Measurements from ENCODE around the gene ELMO1. TPM values are rescaled to one million over a fixed set of nuclear protein-coding genes. Genes with fewer than 3 reads are reported as not detected.

Gene ELMO1
- polyA plus RNA-seq, 2 of the 4 experiments (the other 2 are of a cell fraction): 2.3 to 6.1 TPM

DNA sequence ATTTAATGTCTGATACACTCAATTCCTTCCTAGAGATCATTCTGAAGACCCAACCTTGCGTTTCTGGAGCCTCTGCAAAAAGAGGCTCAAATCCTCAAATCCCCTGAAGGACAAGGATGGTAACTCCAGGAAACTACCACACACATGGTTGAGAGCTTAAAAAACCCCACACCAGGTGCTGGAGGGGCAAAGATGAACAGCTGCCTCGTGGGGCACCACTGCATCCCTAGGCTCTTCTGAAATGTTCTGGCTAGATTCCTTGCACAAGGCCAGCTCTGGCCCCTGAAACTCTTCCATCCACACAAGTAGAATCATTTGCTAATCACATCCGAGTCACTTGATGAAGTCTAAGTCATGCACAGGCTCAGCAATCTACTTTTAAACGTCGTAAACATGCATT lies 286.6 kb downstream of the ELMO1 start:
- H3K4me2 ChIP-seq: no peak overlapping the region
- 18% methylated on average over 5 of the region's 5 CpGs for WGBS (ENCODE audit: missing lambda C conversion rate)
- H3K9me3 ChIP-seq: no peaks in the 10 kb centered on the region
- ChIA-PET POLR2A (no interaction called here), CTCF (interaction anchor here (1.5 kb wide), 1 partner anchor 20 kb away, joined by 4 read pairs; no protein-coding TSS in a partner anchor)
- no peak for TF ChIP-seq NPAS2 (CRISPR knock-in tag; IDR thresholded peaks at IDR 0.05; ENCODE audit: borderline replicate concordance)
- TF ChIP-seq MYC (IDR thresholded peaks at IDR 0.05; ENCODE audit: borderline replicate concordance, low read length): no peak
- TF ChIP-seq RCOR1 (IDR thresholded peaks at IDR 0.05; ENCODE audit: low read depth, low read length): no peak
- TF ChIP-seq, protein P1, sequence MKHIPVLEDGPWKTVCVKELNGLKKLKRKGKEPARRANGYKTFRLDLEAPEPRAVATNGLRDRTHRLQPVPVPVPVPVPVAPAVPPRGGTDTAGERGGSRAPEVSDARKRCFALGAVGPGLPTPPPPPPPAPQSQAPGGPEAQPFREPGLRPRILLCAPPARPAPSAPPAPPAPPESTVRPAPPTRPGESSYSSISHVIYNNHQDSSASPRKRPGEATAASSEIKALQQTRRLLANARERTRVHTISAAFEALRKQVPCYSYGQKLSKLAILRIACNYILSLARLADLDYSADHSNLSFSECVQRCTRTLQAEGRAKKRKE (CRISPR knock-in tag; IDR thresholded peaks at IDR 0.05; ENCODE audit: low read depth): no peak
- no peak for TF ChIP-seq FOSB (CRISPR knock-in tag; IDR thresholded peaks at IDR 0.05)
- TF ChIP-seq SMC3 (IDR thresholded peaks at IDR 0.05): no peak
- TF ChIP-seq, protein P2, sequence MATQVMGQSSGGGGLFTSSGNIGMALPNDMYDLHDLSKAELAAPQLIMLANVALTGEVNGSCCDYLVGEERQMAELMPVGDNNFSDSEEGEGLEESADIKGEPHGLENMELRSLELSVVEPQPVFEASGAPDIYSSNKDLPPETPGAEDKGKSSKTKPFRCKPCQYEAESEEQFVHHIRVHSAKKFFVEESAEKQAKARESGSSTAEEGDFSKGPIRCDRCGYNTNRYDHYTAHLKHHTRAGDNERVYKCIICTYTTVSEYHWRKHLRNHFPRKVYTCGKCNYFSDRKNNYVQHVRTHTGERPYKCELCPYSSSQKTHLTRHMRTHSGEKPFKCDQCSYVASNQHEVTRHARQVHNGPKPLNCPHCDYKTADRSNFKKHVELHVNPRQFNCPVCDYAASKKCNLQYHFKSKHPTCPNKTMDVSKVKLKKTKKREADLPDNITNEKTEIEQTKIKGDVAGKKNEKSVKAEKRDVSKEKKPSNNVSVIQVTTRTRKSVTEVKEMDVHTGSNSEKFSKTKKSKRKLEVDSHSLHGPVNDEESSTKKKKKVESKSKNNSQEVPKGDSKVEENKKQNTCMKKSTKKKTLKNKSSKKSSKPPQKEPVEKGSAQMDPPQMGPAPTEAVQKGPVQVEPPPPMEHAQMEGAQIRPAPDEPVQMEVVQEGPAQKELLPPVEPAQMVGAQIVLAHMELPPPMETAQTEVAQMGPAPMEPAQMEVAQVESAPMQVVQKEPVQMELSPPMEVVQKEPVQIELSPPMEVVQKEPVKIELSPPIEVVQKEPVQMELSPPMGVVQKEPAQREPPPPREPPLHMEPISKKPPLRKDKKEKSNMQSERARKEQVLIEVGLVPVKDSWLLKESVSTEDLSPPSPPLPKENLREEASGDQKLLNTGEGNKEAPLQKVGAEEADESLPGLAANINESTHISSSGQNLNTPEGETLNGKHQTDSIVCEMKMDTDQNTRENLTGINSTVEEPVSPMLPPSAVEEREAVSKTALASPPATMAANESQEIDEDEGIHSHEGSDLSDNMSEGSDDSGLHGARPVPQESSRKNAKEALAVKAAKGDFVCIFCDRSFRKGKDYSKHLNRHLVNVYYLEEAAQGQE (IDR thresholded peaks at IDR 0.05): no peak
- TF ChIP-seq HOXB5 (CRISPR knock-in tag; IDR thresholded peaks at IDR 0.05): no peak
- no peak for TF ChIP-seq JUN (IDR thresholded peaks at IDR 0.05)
- TF ChIP-seq EHMT2 (IDR thresholded peaks at IDR 0.05; ENCODE audit: low read depth): no peak
- no peak for TF ChIP-seq RFX5 (IDR thresholded peaks at IDR 0.05)
- TF ChIP-seq, protein P3, sequence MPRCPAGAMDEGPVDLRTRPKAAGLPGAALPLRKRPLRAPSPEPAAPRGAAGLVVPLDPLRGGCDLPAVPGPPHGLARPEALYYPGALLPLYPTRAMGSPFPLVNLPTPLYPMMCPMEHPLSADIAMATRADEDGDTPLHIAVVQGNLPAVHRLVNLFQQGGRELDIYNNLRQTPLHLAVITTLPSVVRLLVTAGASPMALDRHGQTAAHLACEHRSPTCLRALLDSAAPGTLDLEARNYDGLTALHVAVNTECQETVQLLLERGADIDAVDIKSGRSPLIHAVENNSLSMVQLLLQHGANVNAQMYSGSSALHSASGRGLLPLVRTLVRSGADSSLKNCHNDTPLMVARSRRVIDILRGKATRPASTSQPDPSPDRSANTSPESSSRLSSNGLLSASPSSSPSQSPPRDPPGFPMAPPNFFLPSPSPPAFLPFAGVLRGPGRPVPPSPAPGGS (IDR thresholded peaks at IDR 0.05): no peak
- no peak overlapping the region for H3K4me3 ChIP-seq
- no peak overlapping the region for H3K27ac ChIP-seq
- no peak for DNase-seq (ENCODE audit: low read depth in 1 of 2, low spot score in 1 of 2)
- FAIRE-seq: no peak
- no peak for ATAC-seq
- H3K4me1 ChIP-seq: no peaks in the 10 kb centered on the region

DNA sequence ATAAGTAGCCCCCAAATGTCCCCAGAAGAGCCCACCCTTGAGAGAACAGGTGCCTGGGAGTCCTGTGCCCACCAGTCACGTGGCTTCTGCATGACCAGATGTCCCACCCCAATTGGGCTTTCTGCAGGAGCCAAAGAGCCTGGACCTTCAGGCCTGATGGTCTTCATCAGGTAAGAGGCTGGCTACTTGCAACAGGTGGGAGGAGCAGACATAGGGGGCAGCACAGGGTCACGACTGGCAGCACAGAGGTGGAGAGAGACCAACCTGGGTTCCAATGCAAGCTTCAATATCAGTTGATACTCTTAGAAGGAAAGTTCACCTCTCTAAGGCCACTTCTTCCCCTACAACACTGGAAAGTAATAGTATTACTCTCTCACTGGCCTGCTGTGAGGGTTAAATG lies 288.0 kb downstream of the ELMO1 start:
- WGBS (ENCODE audit: missing lambda C conversion rate): 20% methylated on average over 2 of the region's 2 CpGs
- ATAC-seq: no peak
- TF ChIP-seq ZFP36 (IDR thresholded peaks at IDR 0.05; ENCODE audit: borderline replicate concordance, partially characterized antibody) (no peak), JUNB (IDR thresholded peaks at IDR 0.05) (no peak), BHLHE40 (IDR thresholded peaks at IDR 0.05; ENCODE audit: low read depth, low read length) (no peak), RARB (CRISPR knock-in tag; IDR thresholded peaks at IDR 0.05) (no peak), USF2 (IDR thresholded peaks at IDR 0.05) (no peak), POLR2AphosphoS2 (conservative IDR thresholded peaks at IDR 0.05; ENCODE audit: low read length) (no peak), FOXS1 (CRISPR knock-in tag; IDR thresholded peaks at IDR 0.05) (no peak), SREBF2 (IDR thresholded peaks at IDR 0.05) (no peak), RNF2 (IDR thresholded peaks at IDR 0.05; ENCODE audit: borderline replicate concordance, low read depth) (no peak), HMGXB4 (CRISPR knock-in tag; IDR thresholded peaks at IDR 0.05; ENCODE audit: borderline replicate concordance) (no peak)
- TF ChIP-seq, protein P3 (IDR thresholded peaks at IDR 0.05): no peak
- TF ChIP-seq, protein P4, sequence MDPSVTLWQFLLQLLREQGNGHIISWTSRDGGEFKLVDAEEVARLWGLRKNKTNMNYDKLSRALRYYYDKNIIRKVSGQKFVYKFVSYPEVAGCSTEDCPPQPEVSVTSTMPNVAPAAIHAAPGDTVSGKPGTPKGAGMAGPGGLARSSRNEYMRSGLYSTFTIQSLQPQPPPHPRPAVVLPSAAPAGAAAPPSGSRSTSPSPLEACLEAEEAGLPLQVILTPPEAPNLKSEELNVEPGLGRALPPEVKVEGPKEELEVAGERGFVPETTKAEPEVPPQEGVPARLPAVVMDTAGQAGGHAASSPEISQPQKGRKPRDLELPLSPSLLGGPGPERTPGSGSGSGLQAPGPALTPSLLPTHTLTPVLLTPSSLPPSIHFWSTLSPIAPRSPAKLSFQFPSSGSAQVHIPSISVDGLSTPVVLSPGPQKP (IDR thresholded peaks at IDR 0.05; ENCODE audit: low read depth, low read length): no peak
- no peaks in the 10 kb centered on the region for H3K9me3 ChIP-seq
- no peaks in the 10 kb centered on the region for H3K4me1 ChIP-seq
- no peak for FAIRE-seq
- H3K4me3 ChIP-seq: no peak overlapping the region
- H3K27ac ChIP-seq: no peak overlapping the region
- H3K4me2 ChIP-seq: no peak overlapping the region
- ChIA-PET CTCF (interaction anchor here (1.8 kb wide), 1 partner anchor 22 kb away, joined by 11 read pairs; no protein-coding TSS in a partner anchor), POLR2A (no interaction called here)
- no peak for DNase-seq (ENCODE audit: low read depth in 1 of 2, low spot score in 1 of 2)

Measured in A549 (cell line).